GM06990 (cell line): ENCODE data around the gene DNAI1.
"Not testable (repeated sequence)": the region's sequence is repeated elsewhere in the genome, so short reads cannot be mapped to it uniquely, and the experiment has no call there.

ENCODE experiments used
- DNase-seq: peaks from one replicate; pipeline ENCODE4 v3.0.0-alpha.2; 2011; ENCODE audit not compliant: insufficient read length; ENCODE audit errors: extremely low read depth
- H3K27me3 ChIP-seq: replicated peaks from 2 replicates; pipeline ENCODE4 v1.6.0; 2011; ENCODE audit warnings: low read length; ENCODE audit not compliant: control insufficient read depth, insufficient read depth
- H3K36me3 ChIP-seq: 2 replicates; pipeline ENCODE4 v1.5.1; 2011; ENCODE audit warnings: low read length; ENCODE audit not compliant: control insufficient read depth, insufficient read depth
- H3K4me3 ChIP-seq: replicated peaks from 2 replicates; pipeline ENCODE4 v1.5.1; 2011; ENCODE audit warnings: low read depth, mild to moderate bottlenecking, control low read depth, low read length
- CTCF ChIP-seq: IDR thresholded peaks from 2 replicates; pipeline ENCODE4 v1.5.1; 2011; ENCODE audit warnings: low read length, control low read depth, mild to moderate bottlenecking, inconsistent platforms; ENCODE audit not compliant: insufficient read depth, poor library complexity, severe bottlenecking

The DNAI1 gene

GRCh38 chr9:34522971-34523797, 64.6 kb downstream of the DNAI1 start, which contains the start of gene ENHO:
TSS of gene ENHO (minus strand) at chr9:34522990. CDS start at chr9:34521695, 1,295 bp downstream.
- Histone ChIP-seq H3K4me3 (no peak within 1 kb of the TSS; the same call in 1 of the 2 replicates), H3K27me3 (peaks cover 7% of the 10 kb centered on the region), H3K36me3 (no peaks in the 10 kb centered on the region)
- no peak for TF ChIP-seq CTCF
- peak; percentile 84 for DNase-seq

- peaks cover 7% of the 10 kb centered on the region for H3K27me3 ChIP-seq
- DNase-seq, result no peak
- no peak for TF ChIP-seq CTCF
These were observed 65.7 kb downstream of the DNAI1 start for GRCh38 chr9:34524349-34524748.

DNA sequence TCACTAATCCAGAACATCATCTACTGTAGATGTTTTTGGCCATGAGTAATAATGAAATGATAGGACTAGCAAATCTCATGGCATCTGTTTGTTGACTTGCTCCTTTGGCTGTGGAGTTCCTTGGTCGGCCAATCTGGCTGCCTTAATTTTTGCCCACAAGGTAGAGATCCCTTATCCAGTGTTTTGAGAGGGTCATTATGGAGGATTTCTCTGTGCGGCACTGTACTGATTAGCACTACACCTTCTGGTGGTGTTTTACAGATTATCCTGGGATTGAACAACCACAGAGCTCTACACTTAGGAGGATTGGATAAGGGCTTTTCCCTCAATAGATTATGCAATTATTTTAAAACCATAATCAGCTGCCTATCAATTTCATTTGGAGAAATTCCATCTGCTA, 67.4 kb downstream of the DNAI1 start:
- Histone ChIP-seq H3K4me3 (no peak overlapping the region), H3K27me3 (peaks cover 4% of the 10 kb centered on the region), H3K36me3 (no peaks in the 10 kb centered on the region)
- DNase-seq, result no peak
- TF ChIP-seq CTCF, result no peak

More at GRCh38 chr9:34524349-34524748, 65.7 kb downstream of the DNAI1 start:
- no peak overlapping the region for H3K4me3 ChIP-seq
- no peaks in the 10 kb centered on the region for H3K36me3 ChIP-seq

- not testable (repeated sequence) for H3K27me3 ChIP-seq, H3K4me3 ChIP-seq, H3K36me3 ChIP-seq, DNase-seq
These were observed 73.4 kb downstream of the DNAI1 start for GRCh38 chr9:34532041-34532440.

- Histone ChIP-seq H3K4me3 (no peak overlapping the region), H3K36me3 (no peaks in the 10 kb centered on the region), H3K27me3 (peaks cover 1% of the 10 kb centered on the region)
- no peak for DNase-seq
- no peak for TF ChIP-seq CTCF
These were observed 78.1 kb downstream of the DNAI1 start for GRCh38 chr9:34536685-34537084.

GRCh38 chr9:34540827-34541226, 82.2 kb downstream of the DNAI1 start:
- no peak for DNase-seq
- Histone ChIP-seq H3K4me3 (no peak overlapping the region), H3K27me3 (no peaks in the 10 kb centered on the region; the same call in none of the 2 replicates), H3K36me3 (no peaks in the 10 kb centered on the region)
- no peak for TF ChIP-seq CTCF
